Panc1 (cell line): ENCODE data around the gene SP4.
"Not testable (repeated sequence)": the region's sequence is repeated elsewhere in the genome, so short reads cannot be mapped to it uniquely, and the experiment has no call there.

Source experiments
- POLR2AphosphoS5 ChIP-seq: IDR thresholded peaks from 2 replicates; pipeline ENCODE4 v1.6.1; 2012; ENCODE audit warnings: mild to moderate bottlenecking, low read depth, low read length, moderate library complexity
- TCF7L2 ChIP-seq: IDR thresholded peaks from 2 replicates; pipeline ENCODE4 v1.6.1; 2011; ENCODE audit warnings: mild to moderate bottlenecking, low read depth, low read length, inconsistent platforms
- TF ChIP-seq, protein P1 (sequence below): fragments of 450-650 bp; IDR thresholded peaks from 2 replicates; pipeline ENCODE4 v1.5.1; 2017; ENCODE audit warnings: mild to moderate bottlenecking

DNA sequence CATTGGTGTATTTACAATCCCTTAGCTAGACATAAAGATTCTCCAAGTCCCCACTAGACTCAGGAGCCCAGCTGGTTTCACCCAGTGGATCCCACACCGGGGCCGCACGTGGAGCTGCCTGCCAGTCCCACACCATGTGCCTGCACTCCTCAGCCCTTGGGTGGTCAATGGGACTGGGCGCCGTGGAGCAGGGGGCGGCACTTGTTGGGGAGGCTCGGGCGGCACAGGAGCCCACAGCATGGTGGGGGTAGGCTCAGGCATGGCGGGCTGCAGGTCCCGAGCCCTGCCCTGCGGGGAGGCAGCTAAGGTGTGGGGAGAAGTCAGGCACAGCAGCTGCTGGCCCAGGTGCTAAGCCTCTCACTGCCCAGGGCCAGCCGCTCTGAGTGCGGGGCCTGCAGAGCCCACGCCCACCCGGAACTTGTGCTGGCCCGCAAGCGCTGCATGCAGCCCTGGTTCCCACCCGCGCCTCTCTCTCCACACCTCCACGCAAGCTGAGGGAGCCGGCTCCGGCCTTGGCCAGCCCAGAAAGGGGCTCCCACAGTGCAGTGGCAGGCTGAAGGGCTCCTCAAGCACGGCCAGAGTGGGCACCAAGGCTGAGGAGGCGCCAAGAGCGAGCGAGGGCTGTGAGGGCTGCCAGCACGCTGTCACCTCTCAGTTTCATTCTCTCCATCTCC, 108.7 kb downstream of the SP4 start:
- TF ChIP-seq, protein P1, sequence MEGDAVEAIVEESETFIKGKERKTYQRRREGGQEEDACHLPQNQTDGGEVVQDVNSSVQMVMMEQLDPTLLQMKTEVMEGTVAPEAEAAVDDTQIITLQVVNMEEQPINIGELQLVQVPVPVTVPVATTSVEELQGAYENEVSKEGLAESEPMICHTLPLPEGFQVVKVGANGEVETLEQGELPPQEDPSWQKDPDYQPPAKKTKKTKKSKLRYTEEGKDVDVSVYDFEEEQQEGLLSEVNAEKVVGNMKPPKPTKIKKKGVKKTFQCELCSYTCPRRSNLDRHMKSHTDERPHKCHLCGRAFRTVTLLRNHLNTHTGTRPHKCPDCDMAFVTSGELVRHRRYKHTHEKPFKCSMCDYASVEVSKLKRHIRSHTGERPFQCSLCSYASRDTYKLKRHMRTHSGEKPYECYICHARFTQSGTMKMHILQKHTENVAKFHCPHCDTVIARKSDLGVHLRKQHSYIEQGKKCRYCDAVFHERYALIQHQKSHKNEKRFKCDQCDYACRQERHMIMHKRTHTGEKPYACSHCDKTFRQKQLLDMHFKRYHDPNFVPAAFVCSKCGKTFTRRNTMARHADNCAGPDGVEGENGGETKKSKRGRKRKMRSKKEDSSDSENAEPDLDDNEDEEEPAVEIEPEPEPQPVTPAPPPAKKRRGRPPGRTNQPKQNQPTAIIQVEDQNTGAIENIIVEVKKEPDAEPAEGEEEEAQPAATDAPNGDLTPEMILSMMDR = not testable (repeated sequence)
- TF ChIP-seq POLR2AphosphoS5, TCF7L2: not testable (repeated sequence)
